Measurements from ENCODE around the gene PPP2R2B.

- TF ChIP-seq POLR2A (IDR thresholded peaks at IDR 0.05), result no peak
- TF ChIP-seq CTCF (IDR thresholded peaks at IDR 0.05), result no peak
- no peak for TF ChIP-seq POLR2AphosphoS5 (IDR thresholded peaks at IDR 0.05)
- no peak for TF ChIP-seq EP300 (IDR thresholded peaks at IDR 0.05; ENCODE audit: low read depth)
Measured at GRCh38 chr5:146921225-146921624, 42.7 kb upstream of the PPP2R2B start.

All from transverse colon (tissue), 4 donors.